ENCODE results near the gene C2orf81. TPM values are rescaled to one million over a fixed set of nuclear protein-coding genes. Genes with fewer than 3 reads are reported as not detected.

C2orf81 gene
- polyA plus RNA-seq, 1 donor, result 2.0 TPM

DNA sequence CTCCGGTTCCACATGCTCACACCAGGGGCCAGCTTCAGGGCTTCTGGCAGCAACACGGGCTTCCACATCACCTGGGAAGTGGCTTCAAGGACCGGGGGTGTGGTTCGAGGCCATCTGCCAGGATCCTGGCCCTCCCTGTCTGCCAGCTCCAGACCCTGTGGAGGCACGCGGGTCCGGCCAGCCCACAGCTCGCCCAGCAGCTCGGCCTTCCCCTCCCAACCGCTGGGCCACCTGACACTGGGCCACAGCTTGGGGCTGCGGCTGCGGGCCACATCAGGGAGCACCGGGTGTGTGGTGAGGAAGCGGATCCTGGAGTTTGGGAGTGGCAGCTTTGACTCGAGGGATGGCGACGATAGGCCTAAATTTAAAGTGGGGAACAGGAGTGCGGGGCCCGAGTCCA lies 7.0 kb downstream of the C2orf81 start:
- WGBS (ENCODE audit: insufficient coverage, low lambda C conversion rate), result no CpG with 5 or more reads among the region's 19 CpGs
- Histone ChIP-seq H3K27ac (ENCODE audit: low read length) (no peak overlapping the region), H3K9me3 (ENCODE audit: control insufficient read depth, low read depth, low read length) (peaks cover 5% of the 10 kb centered on the region), H3K4me1 (ENCODE audit: control insufficient read depth, insufficient read depth, low read length) (peaks cover 27% of the 10 kb centered on the region), H3K36me3 (ENCODE audit: control insufficient read depth, insufficient read depth, low read length) (no peaks in the 10 kb centered on the region), H3K27me3 (ENCODE audit: control insufficient read depth, insufficient read depth, low read length) (peaks cover 18% of the 10 kb centered on the region), H3K4me3 (ENCODE audit: low read length) (peak overlapping the region; percentile 54)
- peak in 1 of 2 donors; percentile 28 for DNase-seq

DNA sequence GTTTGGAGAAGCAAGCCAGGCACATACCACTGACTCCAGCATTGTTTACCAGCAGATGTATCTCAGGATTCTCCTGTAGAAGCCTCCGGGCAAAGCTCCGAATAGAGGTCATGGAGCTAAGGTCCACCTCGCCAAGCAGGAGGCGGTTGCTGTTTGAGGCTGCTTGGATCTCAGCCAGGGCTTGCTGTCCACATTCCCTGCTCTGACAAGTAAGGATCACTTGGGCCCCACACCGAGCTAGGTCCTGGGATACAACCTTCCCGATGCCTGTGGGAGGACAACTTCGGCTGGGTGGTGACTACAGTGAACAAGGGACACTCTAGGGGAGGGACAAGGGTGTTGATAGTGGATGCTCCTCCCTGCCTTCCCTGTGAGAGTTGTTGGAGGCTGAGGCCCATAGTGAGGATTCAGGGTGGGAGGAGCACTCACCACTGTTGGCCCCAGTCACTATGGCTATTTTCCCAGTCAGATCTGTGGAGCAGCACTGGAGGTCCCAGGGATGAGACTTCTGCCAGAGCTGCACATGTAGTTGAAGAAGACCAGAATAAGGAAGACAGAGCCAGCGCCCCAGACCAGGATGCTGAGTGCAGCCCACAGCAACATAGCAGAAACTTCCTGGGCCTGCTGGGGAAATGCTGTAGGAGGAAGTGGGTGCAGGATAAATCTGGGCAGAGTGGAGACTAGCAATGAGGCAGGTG lies 8.3 kb downstream of the C2orf81 start:
- no CpG with 5 or more reads among the region's 8 CpGs for WGBS (ENCODE audit: insufficient coverage, low lambda C conversion rate)
- DNase-seq, result peak; percentile 68 to 80
- Histone ChIP-seq H3K27me3 (ENCODE audit: control insufficient read depth, insufficient read depth, low read length) (peaks cover 20% of the 10 kb centered on the region), H3K4me3 (ENCODE audit: low read length) (no peak overlapping the region), H3K4me1 (ENCODE audit: control insufficient read depth, insufficient read depth, low read length) (peaks cover 27% of the 10 kb centered on the region), H3K9me3 (ENCODE audit: control insufficient read depth, low read depth, low read length) (peaks cover 5% of the 10 kb centered on the region), H3K27ac (ENCODE audit: low read length) (peak overlapping the region; percentile 24), H3K36me3 (ENCODE audit: control insufficient read depth, insufficient read depth, low read length) (no peaks in the 10 kb centered on the region)

DNA sequence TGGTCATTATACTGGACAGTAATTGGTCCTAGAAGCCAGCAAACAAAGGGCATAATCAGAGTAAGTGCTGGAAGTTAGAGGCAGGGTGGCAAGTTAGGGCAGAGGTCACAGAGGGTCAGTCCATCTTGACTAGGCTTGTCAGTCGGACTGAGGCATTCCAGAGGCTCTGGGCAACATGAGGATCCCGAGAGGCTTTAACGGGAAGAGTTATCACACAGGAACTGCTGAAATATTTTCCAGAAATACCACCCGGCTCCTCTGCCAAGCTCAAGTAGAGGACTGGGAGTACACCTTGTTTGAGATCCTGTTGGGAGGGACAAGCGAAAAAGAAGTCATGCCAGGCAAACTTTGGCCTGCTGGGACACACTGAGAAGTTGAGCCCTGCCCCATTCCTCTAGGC lies 13.7 kb downstream of the C2orf81 start:
- WGBS (ENCODE audit: insufficient coverage, low lambda C conversion rate), result no CpG with 5 or more reads among the region's 5 CpGs
- no peak overlapping the region for H3K4me3 ChIP-seq (ENCODE audit: low read length)
- DNase-seq, result no peak

DNA sequence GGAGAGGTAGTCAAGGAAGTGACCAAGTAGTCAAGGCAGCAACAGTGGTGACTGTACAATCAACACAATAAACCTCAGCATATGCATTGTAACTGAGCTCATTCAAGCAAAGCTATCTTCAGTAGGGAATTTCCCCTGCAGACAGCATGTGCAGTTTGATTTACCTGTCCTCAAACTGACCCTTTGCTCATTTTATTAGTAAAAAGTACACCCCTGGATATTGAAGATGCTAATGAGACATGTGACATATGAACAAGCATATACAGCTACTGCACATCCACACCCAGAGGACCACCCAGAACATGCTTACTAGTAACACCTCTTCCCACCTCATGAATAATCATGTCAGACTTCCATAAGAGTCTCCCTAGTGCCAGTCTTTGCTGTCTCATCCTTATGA lies 15.4 kb downstream of the C2orf81 start:
- H3K9me3 ChIP-seq (ENCODE audit: control insufficient read depth, low read depth, low read length), result no peaks in the 10 kb centered on the region
- no peaks in the 10 kb centered on the region for H3K36me3 ChIP-seq (ENCODE audit: control insufficient read depth, insufficient read depth, low read length)
- no peak overlapping the region for H3K4me3 ChIP-seq (ENCODE audit: low read length)
- DNase-seq, result no peak
- H3K27ac ChIP-seq (ENCODE audit: low read length), result no peak overlapping the region
- H3K4me1 ChIP-seq (ENCODE audit: control insufficient read depth, insufficient read depth, low read length), result no peaks in the 10 kb centered on the region
- peaks cover 9% of the 10 kb centered on the region for H3K27me3 ChIP-seq (ENCODE audit: control insufficient read depth, insufficient read depth, low read length)

More for the DNA sequence above, 13.7 kb downstream of the C2orf81 start:
- peaks cover 9% of the 10 kb centered on the region for H3K27me3 ChIP-seq (ENCODE audit: control insufficient read depth, insufficient read depth, low read length)
- H3K9me3 ChIP-seq (ENCODE audit: control insufficient read depth, low read depth, low read length), result no peaks in the 10 kb centered on the region
- no peaks in the 10 kb centered on the region for H3K36me3 ChIP-seq (ENCODE audit: control insufficient read depth, insufficient read depth, low read length)
- no peak overlapping the region for H3K27ac ChIP-seq (ENCODE audit: low read length)
- no peaks in the 10 kb centered on the region for H3K4me1 ChIP-seq (ENCODE audit: control insufficient read depth, insufficient read depth, low read length)

DNA sequence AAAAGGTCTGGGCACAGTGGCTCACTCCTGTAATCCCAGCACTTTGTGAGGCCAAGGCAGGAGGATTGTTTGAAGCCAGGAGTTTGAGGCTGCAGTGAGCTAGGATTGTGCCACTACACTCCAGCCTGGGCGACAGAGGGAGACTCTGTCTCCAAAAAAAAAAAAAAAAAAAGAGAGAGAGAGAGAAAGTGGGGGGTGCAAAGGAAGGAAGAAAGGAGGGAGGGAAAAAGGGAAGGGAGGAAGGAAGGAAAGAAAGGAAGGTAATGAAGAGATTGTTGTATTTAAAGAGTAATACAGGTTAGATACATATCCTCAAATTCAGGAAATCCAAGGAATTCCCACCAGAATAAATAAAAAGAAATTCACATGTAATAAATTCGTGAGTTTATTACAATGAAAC lies 19.5 kb downstream of the C2orf81 start:
- Histone ChIP-seq H3K27ac (ENCODE audit: low read length) (no peak overlapping the region), H3K27me3 (ENCODE audit: control insufficient read depth, insufficient read depth, low read length) (peaks cover under 1% of the 10 kb centered on the region), H3K9me3 (ENCODE audit: control insufficient read depth, low read depth, low read length) (no peaks in the 10 kb centered on the region), H3K4me3 (ENCODE audit: low read length) (no peak overlapping the region), H3K4me1 (ENCODE audit: control insufficient read depth, insufficient read depth, low read length) (no peaks in the 10 kb centered on the region), H3K36me3 (ENCODE audit: control insufficient read depth, insufficient read depth, low read length) (no peaks in the 10 kb centered on the region)
- WGBS (ENCODE audit: insufficient coverage, low lambda C conversion rate), result 72% methylated on average over 2 of the region's 2 CpGs
- DNase-seq, result no peak

DNA sequence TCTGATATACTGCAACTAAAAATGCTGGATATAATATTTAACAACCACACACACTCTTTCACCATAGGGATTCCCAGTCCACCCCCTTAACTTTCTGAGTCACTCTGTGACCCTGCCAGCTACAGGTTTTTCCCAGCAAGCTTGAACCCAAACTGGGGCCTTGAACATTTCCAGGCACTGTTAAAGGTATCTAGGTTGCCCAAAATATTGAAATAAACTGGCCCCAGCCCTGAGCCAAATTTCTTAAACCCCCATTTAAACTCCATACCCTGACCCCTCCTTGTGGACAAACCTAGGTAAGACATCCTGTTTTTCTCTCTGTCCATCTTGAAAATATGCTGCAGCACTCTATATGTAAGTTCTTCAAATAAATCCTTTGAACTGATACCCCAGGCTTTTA lies 21.6 kb downstream of the C2orf81 start:
- Histone ChIP-seq H3K9me3 (ENCODE audit: control insufficient read depth, low read depth, low read length) (no peaks in the 10 kb centered on the region), H3K27ac (ENCODE audit: low read length) (no peak overlapping the region), H3K4me3 (ENCODE audit: low read length) (no peak overlapping the region), H3K27me3 (ENCODE audit: control insufficient read depth, insufficient read depth, low read length) (peaks cover 3% of the 10 kb centered on the region), H3K4me1 (ENCODE audit: control insufficient read depth, insufficient read depth, low read length) (no peaks in the 10 kb centered on the region), H3K36me3 (ENCODE audit: control insufficient read depth, insufficient read depth, low read length) (no peaks in the 10 kb centered on the region)
- no peak for DNase-seq

DNA sequence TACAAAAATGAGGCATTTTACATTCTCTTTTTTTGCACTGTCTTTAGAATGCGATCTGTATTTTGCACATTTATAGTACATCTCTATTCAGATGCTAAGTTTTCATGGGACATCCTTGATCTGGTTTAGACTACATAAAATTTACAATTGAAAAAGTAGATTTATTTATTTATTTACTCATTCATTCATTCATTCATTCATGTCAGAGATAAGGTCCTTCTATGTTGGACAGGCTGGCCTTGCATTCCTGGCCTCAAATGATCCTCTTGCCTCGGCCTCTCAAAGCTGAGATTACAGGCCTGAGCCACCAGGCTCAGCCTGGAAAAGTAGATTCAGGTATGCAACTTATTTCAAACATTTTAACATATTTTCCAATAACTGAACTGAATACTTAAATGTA lies 25.3 kb downstream of the C2orf81 start:
- no peak overlapping the region for H3K27ac ChIP-seq (ENCODE audit: low read length)
- no peak for DNase-seq
- peaks cover 5% of the 10 kb centered on the region for H3K4me1 ChIP-seq (ENCODE audit: control insufficient read depth, insufficient read depth, low read length)
- H3K27me3 ChIP-seq (ENCODE audit: control insufficient read depth, insufficient read depth, low read length), result peaks cover 3% of the 10 kb centered on the region
- H3K4me3 ChIP-seq (ENCODE audit: low read length), result no peak overlapping the region
- H3K9me3 ChIP-seq (ENCODE audit: control insufficient read depth, low read depth, low read length), result no peaks in the 10 kb centered on the region
- WGBS (ENCODE audit: insufficient coverage, low lambda C conversion rate), result 80% methylated on average over 1 of the region's 2 CpGs
- H3K36me3 ChIP-seq (ENCODE audit: control insufficient read depth, insufficient read depth, low read length), result no peaks in the 10 kb centered on the region

DNA sequence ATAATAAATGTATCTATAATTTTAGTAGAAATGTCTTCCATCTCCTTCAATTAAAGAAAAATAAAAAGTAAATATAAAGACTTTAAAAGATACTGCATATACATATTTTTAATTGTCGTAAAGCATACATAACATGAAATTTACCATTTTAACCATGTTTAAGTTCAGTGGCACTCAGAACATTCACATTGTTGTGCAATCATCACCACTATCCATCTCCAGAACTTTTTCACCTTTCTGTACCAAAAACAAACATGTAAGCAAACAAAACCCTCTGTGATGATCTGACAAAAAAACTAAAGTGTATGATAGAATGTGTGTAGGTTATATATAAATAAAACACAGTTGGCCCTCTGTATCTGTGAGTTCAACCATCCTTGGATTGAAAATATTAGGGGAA lies 27.9 kb downstream of the C2orf81 start:
- Histone ChIP-seq H3K4me3 (ENCODE audit: low read length) (no peak overlapping the region), H3K4me1 (ENCODE audit: control insufficient read depth, insufficient read depth, low read length) (peaks cover 12% of the 10 kb centered on the region), H3K27ac (ENCODE audit: low read length) (no peak overlapping the region), H3K9me3 (ENCODE audit: control insufficient read depth, low read depth, low read length) (no peaks in the 10 kb centered on the region), H3K36me3 (ENCODE audit: control insufficient read depth, insufficient read depth, low read length) (no peaks in the 10 kb centered on the region), H3K27me3 (ENCODE audit: control insufficient read depth, insufficient read depth, low read length) (peaks cover 3% of the 10 kb centered on the region)
- WGBS (ENCODE audit: insufficient coverage, low lambda C conversion rate), result no CpG with 5 or more reads among the region's 1 CpG
- no peak for DNase-seq

DNA sequence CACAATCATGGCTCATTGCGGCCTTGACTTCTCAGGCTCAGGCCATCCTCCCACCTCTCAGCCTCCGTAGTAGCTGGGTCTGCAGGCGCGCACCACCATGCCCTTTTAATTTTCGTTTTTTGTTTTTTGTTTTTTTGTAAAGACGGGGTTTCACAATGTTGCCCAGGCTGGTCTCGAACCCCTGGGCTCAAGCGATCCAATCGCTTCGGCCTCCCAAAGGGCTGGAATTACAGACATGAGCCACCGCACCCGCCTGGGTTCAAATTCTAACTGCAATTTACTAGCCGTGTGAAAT lies 29.0 kb downstream of the C2orf81 start:
- Histone ChIP-seq H3K4me1 (ENCODE audit: control insufficient read depth, insufficient read depth, low read length) (peaks cover 12% of the 10 kb centered on the region), H3K36me3 (ENCODE audit: control insufficient read depth, insufficient read depth, low read length) (no peaks in the 10 kb centered on the region), H3K27me3 (ENCODE audit: control insufficient read depth, insufficient read depth, low read length) (peaks cover 3% of the 10 kb centered on the region), H3K4me3 (ENCODE audit: low read length) (no peak overlapping the region), H3K9me3 (ENCODE audit: control insufficient read depth, low read depth, low read length) (no peaks in the 10 kb centered on the region), H3K27ac (ENCODE audit: low read length) (no peak overlapping the region)
- WGBS (ENCODE audit: insufficient coverage, low lambda C conversion rate), result no CpG with 5 or more reads among the region's 13 CpGs
- DNase-seq, result no peak

DNA sequence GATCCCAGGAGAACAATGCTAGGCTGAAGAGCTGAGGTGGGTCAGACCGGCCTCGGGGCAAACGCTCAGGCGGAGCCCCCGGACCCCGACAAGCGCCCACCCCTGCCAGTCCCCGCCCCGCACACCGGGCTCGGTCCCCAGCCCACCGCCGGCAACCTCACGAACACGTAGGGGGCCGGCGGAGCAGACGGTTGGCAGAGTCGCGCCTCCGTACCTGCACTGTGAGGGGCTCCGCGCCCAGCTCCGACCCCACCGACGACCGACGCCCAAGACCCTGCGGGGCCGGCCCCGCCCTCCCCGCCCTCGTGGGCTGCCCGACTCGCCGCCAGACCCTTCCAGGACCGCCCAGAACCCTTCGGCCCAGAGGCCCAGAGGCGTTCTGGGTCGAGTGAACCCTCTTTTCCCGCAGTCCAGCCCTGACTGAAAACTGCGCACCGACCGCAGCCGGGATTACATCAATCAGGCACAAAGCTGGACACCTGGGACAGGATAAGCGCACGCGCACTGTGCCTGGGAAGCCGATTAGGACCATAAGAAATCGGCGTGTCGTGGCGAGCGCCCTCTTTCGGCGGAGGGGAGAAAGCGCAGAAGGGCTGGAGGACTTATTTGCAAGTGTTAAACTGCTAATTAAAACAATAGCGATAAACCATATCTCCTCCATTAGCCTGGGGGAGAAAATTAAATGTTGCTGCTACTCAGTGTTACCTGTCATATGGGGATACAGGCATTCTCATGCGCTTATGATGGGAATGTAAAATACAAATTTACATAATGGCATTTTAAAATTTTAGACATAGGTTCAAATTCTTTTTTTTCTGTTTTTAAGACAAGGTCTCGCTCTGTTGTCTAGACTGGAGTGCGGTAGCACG lies 29.6 kb downstream of the C2orf81 start:
- no CpG with 5 or more reads among the region's 62 CpGs for WGBS (ENCODE audit: insufficient coverage, low lambda C conversion rate)
- DNase-seq, result peak; percentile 86 to 88

DNA sequence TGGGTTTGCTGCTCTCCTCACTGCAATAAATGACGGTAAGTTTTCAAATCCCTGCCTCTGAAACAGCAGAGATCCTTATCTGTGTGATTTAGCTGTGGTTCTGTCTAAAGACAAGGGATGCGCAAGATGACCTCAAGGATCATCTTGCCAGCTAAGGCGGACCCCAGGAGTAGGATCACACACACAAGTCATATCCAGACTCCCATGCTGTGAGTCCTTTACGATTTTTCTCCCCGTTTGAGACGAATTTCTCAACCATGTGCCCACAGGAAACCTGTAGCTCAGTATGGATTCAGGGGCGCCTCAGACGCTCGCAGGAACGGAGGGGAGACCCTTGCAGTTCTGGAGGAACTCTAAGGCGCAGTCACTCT lies 30.2 kb downstream of the C2orf81 start:
- no peaks in the 10 kb centered on the region for H3K36me3 ChIP-seq (ENCODE audit: control insufficient read depth, insufficient read depth, low read length)
- peaks cover 12% of the 10 kb centered on the region for H3K4me1 ChIP-seq (ENCODE audit: control insufficient read depth, insufficient read depth, low read length)
- H3K4me3 ChIP-seq (ENCODE audit: low read length), result peak overlapping the region; percentile 79
- peak in 1 of 2 donors; percentile 49 for DNase-seq
- H3K27me3 ChIP-seq (ENCODE audit: control insufficient read depth, insufficient read depth, low read length), result peaks cover 3% of the 10 kb centered on the region
- WGBS (ENCODE audit: insufficient coverage, low lambda C conversion rate), result no CpG with 5 or more reads among the region's 11 CpGs
- H3K27ac ChIP-seq (ENCODE audit: low read length), result peak overlapping the region; percentile 5
- no peaks in the 10 kb centered on the region for H3K9me3 ChIP-seq (ENCODE audit: control insufficient read depth, low read depth, low read length)

More for the DNA sequence above, 29.6 kb downstream of the C2orf81 start:
- Histone ChIP-seq H3K4me3 (ENCODE audit: low read length) (peak overlapping the region; percentile 79), H3K9me3 (ENCODE audit: control insufficient read depth, low read depth, low read length) (no peaks in the 10 kb centered on the region), H3K27me3 (ENCODE audit: control insufficient read depth, insufficient read depth, low read length) (peaks cover 3% of the 10 kb centered on the region), H3K4me1 (ENCODE audit: control insufficient read depth, insufficient read depth, low read length) (peaks cover 12% of the 10 kb centered on the region), H3K27ac (ENCODE audit: low read length) (peak overlapping the region; percentile 30), H3K36me3 (ENCODE audit: control insufficient read depth, insufficient read depth, low read length) (no peaks in the 10 kb centered on the region)
